Measurements from ENCODE around the gene KLF7.
A peak's percentile ranks its signal among the peaks of the same experiment; 100 is the strongest.

The KLF7 gene

GRCh38 chr2:207085110-207085509 lies 80.6 kb downstream of the KLF7 start:
- Histone ChIP-seq H3K4me3 (no peak overlapping the region), H3K36me3 (replicated peaks) (peaks cover 26% of the 10 kb centered on the region), H3K27me3 (ENCODE audit: low read depth) (no peaks in the 10 kb centered on the region), H3K9me3 (no peaks in the 10 kb centered on the region), H3K4me1 (peaks cover 13% of the 10 kb centered on the region)
- in situ Hi-C loops (cut with MboI; ENCODE audit: low sequenced_read_pairs): no loop called here
- DNase-seq (ENCODE audit: low spot score in 2 of 2): no peak

- no peak overlapping the region for H3K4me3 ChIP-seq
- peaks cover 31% of the 10 kb centered on the region for H3K36me3 ChIP-seq (replicated peaks)
- DNase-seq (ENCODE audit: low spot score in 2 of 2): no peak
- in situ Hi-C loops (cut with MboI; ENCODE audit: low sequenced_read_pairs): no loop called here
- H3K27me3 ChIP-seq (ENCODE audit: low read depth): no peaks in the 10 kb centered on the region
- no peaks in the 10 kb centered on the region for H3K9me3 ChIP-seq
- peaks cover 13% of the 10 kb centered on the region for H3K4me1 ChIP-seq
Measured at GRCh38 chr2:207083361-207084110, 82.2 kb downstream of the KLF7 start.

DNA sequence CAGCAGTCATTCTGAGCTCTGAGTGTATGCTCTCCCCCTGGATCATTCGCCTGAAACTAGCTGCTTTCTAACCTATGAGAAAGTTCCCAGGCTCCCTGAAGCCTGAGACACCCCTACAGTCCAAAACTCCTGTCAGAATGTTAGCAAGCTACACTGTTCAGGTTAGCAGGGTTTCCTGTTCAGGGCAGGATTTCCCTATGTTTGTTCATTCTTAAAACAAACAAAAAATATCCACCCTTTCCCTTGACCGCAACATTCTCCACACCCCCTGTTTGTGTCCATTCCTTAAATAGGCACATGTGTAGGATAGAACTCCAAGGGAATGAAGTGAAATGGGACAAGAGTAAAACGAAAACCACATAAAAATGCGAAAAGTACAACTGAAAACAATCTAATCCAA lies 83.1 kb downstream of the KLF7 start:
- Histone ChIP-seq H3K9me3 (no peaks in the 10 kb centered on the region), H3K27me3 (ENCODE audit: low read depth) (no peaks in the 10 kb centered on the region), H3K4me3 (no peak overlapping the region), H3K4me1 (peaks cover 13% of the 10 kb centered on the region), H3K36me3 (replicated peaks) (peaks cover 31% of the 10 kb centered on the region)
- DNase-seq (ENCODE audit: low spot score in 2 of 2): no peak
- in situ Hi-C loops (cut with MboI; ENCODE audit: low sequenced_read_pairs): no loop called here

GRCh38 chr2:207078186-207078798 lies 87.5 kb downstream of the KLF7 start:
- Histone ChIP-seq H3K4me3 (no peak overlapping the region), H3K4me1 (peaks cover 19% of the 10 kb centered on the region), H3K27me3 (ENCODE audit: low read depth) (no peaks in the 10 kb centered on the region), H3K9me3 (no peaks in the 10 kb centered on the region), H3K36me3 (replicated peaks) (peaks cover 21% of the 10 kb centered on the region)
- in situ Hi-C loops (cut with MboI; ENCODE audit: low sequenced_read_pairs): no loop called here
- DNase-seq (ENCODE audit: low spot score in 2 of 2): no peak

DNA sequence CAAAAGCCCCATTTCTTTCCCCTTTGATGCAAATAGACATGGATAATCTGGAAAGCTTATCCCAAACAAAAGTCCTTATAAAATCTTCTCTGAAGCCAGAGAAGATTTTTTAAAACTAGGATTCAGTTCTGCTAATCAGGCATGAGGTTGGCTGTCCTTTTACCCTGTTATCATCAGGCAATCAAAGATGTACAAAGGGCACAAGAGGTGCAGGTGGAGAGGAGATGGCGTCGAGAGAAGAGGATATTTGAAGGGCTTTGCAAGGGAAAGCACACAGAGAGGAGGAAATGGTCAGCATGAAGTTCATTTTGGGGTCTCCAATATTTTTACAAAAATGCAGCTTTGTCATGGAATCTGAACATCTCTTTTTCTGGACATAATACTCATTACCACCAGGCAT lies 88.5 kb downstream of the KLF7 start:
- Histone ChIP-seq H3K27me3 (ENCODE audit: low read depth) (no peaks in the 10 kb centered on the region), H3K4me1 (peaks cover 11% of the 10 kb centered on the region), H3K4me3 (no peak overlapping the region), H3K9me3 (no peaks in the 10 kb centered on the region), H3K36me3 (replicated peaks) (peaks cover 21% of the 10 kb centered on the region)
- no peak for DNase-seq (ENCODE audit: low spot score in 2 of 2)
- in situ Hi-C loops (cut with MboI; ENCODE audit: low sequenced_read_pairs): no loop called here

GRCh38 chr2:207075456-207075855 lies 90.3 kb downstream of the KLF7 start:
- in situ Hi-C loops (cut with MboI; ENCODE audit: low sequenced_read_pairs): no loop called here
- no peaks in the 10 kb centered on the region for H3K27me3 ChIP-seq (ENCODE audit: low read depth)
- H3K4me1 ChIP-seq: peaks cover 11% of the 10 kb centered on the region
- peaks cover 8% of the 10 kb centered on the region for H3K36me3 ChIP-seq (replicated peaks)
- no peak overlapping the region for H3K4me3 ChIP-seq
- H3K9me3 ChIP-seq: no peaks in the 10 kb centered on the region
- no peak for DNase-seq (ENCODE audit: low spot score in 2 of 2)

- in situ Hi-C loops (cut with MboI; ENCODE audit: low sequenced_read_pairs): no loop called here
- Histone ChIP-seq H3K27me3 (ENCODE audit: low read depth) (no peaks in the 10 kb centered on the region), H3K36me3 (replicated peaks) (no peaks in the 10 kb centered on the region; the same call in 1 of the 2 replicates), H3K4me1 (peaks cover 11% of the 10 kb centered on the region), H3K4me3 (no peak overlapping the region), H3K9me3 (no peaks in the 10 kb centered on the region)
- peak; percentile 19 to 25 for DNase-seq (ENCODE audit: low spot score in 2 of 2)
Measured at GRCh38 chr2:207073801-207074678, 91.7 kb downstream of the KLF7 start.

DNA sequence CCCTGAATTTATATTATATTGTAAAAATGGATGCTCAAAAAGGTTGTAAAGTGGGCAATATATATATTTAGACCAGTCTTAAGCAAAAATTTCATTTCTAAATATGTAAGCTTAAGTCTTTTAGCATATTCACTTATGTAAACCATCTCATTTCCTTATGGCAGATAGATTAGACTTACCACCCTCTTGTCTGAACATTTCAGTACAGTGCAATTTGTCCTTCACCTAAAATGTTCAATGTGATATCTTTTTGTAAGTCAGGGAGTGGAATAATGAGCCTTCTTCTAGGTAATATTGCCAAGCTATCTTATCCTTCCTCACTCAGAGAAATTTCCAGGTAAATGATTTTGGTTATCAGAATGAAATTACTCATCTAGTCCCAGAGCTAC lies 92.3 kb downstream of the KLF7 start:
- DNase-seq (ENCODE audit: low spot score in 2 of 2): no peak
- H3K4me1 ChIP-seq: peaks cover 11% of the 10 kb centered on the region
- no peaks in the 10 kb centered on the region for H3K27me3 ChIP-seq (ENCODE audit: low read depth)
- no peaks in the 10 kb centered on the region; the same call in 1 of the 2 replicates for H3K36me3 ChIP-seq (replicated peaks)
- no peak overlapping the region for H3K4me3 ChIP-seq
- in situ Hi-C loops (cut with MboI; ENCODE audit: low sequenced_read_pairs): no loop called here
- no peaks in the 10 kb centered on the region for H3K9me3 ChIP-seq

DNA sequence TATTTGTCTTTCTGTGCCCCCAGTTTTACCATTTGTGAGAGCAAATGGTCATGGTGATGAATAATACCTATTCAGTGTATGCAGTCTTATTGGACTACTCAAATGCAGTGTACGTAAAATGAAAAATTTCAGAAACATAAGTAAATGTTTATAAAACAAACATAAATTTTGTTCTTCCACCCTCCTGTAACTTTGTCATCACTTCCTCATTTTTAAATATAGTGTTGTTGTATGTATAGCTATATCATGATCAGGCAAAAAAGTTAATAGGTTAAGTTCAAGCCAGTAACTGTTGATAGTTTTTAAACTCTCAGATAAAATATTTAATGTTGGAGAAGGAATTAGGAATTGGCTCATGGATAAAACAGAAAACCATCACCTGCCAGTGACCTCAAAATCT lies 93.2 kb downstream of the KLF7 start:
- no peak for DNase-seq (ENCODE audit: low spot score in 2 of 2)
- H3K9me3 ChIP-seq: no peaks in the 10 kb centered on the region
- in situ Hi-C loops (cut with MboI; ENCODE audit: low sequenced_read_pairs): no loop called here

DNA sequence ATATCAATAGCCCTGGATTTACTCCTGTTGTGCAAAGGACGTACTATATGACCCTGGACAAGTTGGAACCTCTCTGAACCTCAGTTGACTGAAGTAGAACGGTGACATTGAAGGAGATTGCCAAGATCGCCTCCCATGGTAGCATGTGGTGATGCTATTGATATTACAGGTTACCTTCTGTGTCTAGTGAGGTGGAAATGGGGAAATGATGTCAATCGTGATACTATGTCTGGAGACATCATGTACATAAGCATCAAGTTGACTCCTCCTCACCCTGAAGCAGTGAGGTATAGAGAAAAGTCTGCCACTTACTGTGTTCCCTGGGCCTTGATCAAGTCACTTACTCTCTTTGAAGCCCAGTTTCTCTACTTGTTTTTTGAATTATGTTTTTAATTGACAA lies 93.9 kb downstream of the KLF7 start:
- H3K9me3 ChIP-seq: no peaks in the 10 kb centered on the region
- in situ Hi-C loops (cut with MboI; ENCODE audit: low sequenced_read_pairs): no loop called here
- no peak for DNase-seq (ENCODE audit: low spot score in 2 of 2)
- no peak overlapping the region for H3K4me3 ChIP-seq
- H3K27me3 ChIP-seq (ENCODE audit: low read depth): no peaks in the 10 kb centered on the region
- H3K36me3 ChIP-seq (replicated peaks): no peaks in the 10 kb centered on the region; the same call in 1 of the 2 replicates
- peaks cover 11% of the 10 kb centered on the region for H3K4me1 ChIP-seq

More for the DNA sequence above, 93.2 kb downstream of the KLF7 start:
- Histone ChIP-seq H3K4me1 (peaks cover 11% of the 10 kb centered on the region), H3K27me3 (ENCODE audit: low read depth) (no peaks in the 10 kb centered on the region), H3K36me3 (replicated peaks) (no peaks in the 10 kb centered on the region; the same call in 1 of the 2 replicates), H3K4me3 (no peak overlapping the region)

- Histone ChIP-seq H3K27me3 (ENCODE audit: low read depth) (no peaks in the 10 kb centered on the region), H3K4me3 (no peak overlapping the region), H3K4me1 (no peaks in the 10 kb centered on the region; the same call in 1 of the 2 replicates), H3K9me3 (no peaks in the 10 kb centered on the region), H3K36me3 (replicated peaks) (no peaks in the 10 kb centered on the region)
- DNase-seq (ENCODE audit: low spot score in 2 of 2): no peak
- in situ Hi-C loops (cut with MboI; ENCODE audit: low sequenced_read_pairs): no loop called here
Measured at GRCh38 chr2:207067473-207067872, 98.3 kb downstream of the KLF7 start.

DNA sequence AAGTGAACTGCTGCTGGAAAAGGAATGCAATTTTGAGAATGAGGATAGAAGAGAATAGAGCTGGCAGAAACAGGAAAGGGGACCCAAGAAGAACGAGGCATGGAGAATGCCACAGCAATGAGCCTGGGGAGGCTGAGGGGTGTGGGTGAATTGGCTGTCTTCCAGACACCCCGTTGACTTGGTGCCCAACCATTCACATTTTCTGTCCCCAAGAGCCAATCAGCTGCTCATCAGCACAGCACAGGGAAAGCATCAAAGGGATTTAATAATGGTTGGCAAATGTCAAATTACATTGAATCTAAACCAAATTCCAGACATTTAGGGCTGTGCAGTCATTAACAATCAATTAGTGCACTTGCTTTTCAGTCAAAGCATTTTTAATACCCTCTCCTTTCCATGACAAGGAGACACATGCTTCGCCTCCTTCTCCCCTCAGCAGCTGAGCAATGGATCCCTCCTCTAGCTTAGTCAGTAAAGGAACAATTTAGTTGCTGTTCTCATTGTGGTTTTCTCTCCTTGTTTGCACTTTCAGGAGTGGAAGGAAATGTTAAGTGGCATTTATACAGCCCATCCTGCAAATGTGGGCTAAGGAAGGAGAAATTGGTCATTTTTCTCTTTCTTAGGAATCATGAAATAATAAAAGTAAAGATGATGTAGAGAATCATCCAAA lies 98.8 kb downstream of the KLF7 start:
- H3K36me3 ChIP-seq (replicated peaks): no peaks in the 10 kb centered on the region
- no peak overlapping the region for H3K4me3 ChIP-seq
- H3K4me1 ChIP-seq: no peaks in the 10 kb centered on the region; the same call in 1 of the 2 replicates
- H3K9me3 ChIP-seq: no peaks in the 10 kb centered on the region
- in situ Hi-C loops (cut with MboI; ENCODE audit: low sequenced_read_pairs): no loop called here
- no peaks in the 10 kb centered on the region for H3K27me3 ChIP-seq (ENCODE audit: low read depth)
- DNase-seq (ENCODE audit: low spot score in 2 of 2): no peak

DNA sequence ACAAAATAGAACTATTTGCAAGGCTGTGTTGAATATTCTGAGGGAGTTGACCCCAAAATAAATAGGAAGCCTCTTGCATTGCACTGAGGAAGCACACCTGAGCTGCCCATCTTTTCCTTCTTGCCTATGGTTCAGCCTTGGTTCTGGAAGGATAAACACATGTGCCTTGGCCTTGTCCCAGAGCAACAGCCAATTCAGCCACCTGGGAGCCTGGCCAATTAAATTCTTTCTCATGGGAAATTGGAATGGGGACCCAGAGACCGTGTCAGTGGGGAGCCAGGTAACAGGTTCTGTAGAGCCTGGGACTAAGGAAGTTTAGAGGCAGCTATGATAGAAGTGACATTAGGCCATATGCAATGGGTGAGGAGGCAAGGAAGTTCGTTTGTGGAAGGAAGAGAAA lies 99.6 kb downstream of the KLF7 start:
- H3K4me3 ChIP-seq: no peak overlapping the region
- H3K36me3 ChIP-seq (replicated peaks): no peaks in the 10 kb centered on the region
- H3K4me1 ChIP-seq: no peaks in the 10 kb centered on the region
- in situ Hi-C loops (cut with MboI; ENCODE audit: low sequenced_read_pairs): no loop called here
- no peaks in the 10 kb centered on the region for H3K9me3 ChIP-seq
- H3K27me3 ChIP-seq (ENCODE audit: low read depth): no peaks in the 10 kb centered on the region
- DNase-seq (ENCODE audit: low spot score in 2 of 2): no peak

Measured in HAP-1 (cell line).